KG1 (cell line): ENCODE results near the gene CFI.

Experiments
- DNase-seq: peaks from one replicate; lab custom pipeline; 2025; lab: John Stamatoyannopoulos, UW

CFI gene

DNA sequence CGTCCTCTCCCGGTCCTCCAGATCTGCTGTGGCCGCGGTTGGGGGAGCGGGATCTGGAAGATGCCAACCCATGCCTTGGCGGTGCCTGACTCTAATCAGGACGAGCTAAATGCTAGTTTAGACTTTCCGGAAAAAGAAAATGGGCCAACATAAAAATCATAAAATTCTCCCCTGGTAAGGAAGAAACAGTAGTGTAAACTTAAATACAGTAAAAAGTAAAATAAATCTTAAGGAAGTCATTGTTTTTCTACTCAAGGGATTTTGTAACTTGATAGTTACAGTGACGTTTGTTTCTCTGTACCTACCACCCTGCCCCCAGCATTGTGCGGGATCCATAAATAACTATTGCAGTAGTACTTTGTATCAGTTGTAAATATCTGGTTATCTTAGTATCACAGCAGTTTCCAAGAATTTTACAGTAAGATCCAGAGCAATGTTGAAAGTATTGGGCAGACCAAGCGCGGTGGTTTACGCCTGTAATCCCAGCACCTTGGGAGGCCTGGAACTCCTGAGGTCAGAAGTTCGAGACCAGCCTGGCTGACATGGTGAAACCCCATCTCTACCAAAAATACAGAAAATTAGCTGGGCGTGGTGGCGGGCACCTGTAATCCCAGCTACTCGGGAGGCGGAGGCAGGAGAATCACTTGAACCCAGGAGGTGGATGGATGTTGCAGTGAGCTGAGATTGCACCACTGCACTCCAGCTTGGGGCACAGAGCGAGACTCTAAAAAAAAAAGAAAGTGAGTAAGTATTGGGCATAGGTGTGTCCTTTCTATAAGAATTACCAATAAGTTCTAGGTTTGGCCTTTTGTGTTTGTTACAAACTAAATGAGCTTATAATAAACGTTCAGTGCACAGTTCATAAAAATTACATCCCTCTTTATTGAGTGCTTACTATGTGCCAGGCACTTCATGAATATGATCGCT, 70.9 kb downstream of the CFI start:
- DNase-seq = no peak

- DNase-seq = peak; percentile 60
Observed at GRCh38 chr4:109729718-109730618, 71.8 kb downstream of the CFI start, which contains the start of gene PLA2G12A. Gene PLA2G12A, minus strand, starts transcription at chr4:109730070. Its CDS starts 261 bp downstream, at chr4:109729809.

DNA sequence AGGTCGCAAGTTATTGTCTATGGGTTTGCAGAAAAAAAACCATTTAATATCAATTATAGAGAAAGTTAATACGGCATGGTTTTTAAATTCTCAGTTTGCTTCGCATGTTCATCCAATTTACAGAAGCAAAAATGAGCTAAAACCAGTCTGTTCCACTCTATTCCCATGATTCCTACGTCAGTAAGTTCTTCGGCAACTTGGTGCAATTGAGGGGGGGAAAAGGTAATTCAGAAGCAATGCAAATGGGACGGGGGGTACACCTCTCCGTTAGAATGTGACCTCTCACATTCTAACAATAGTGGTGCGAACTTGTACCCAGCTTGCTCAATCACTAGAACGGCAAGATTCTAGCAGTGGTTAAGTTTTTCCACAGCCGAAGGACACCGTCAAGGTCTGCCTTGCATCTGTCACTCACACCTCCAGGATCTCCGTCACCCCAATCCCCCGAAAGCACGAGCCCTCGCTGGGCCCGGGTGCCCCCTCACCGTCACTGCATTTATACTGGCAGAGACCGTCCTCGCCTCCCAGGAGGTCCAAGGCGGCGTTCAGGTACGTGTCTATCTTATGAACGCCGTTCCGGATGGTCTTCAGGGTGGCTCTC, 72.6 kb downstream of the CFI start:
- peak; percentile 60 for DNase-seq

GRCh38 chr4:109728385-109728784, 73.4 kb downstream of the CFI start:
- no peak for DNase-seq

DNA sequence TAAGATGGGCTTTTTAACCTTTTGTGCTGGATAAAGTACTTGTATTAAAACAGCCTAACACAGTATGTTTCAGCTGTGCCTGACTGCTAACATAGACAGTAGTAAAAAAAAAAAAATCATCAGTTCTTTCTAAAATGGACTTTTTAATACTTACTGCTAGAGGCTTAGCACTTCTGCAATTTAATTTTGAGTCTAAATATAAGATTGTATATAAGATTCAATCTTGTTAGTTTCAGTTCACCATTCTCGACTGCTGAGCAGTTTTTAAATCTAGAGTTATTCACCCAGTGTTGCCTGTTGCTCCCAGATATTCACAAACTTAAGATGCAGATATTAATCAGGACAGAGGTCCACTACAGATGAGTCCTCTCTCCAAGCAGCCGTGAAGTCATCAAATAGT, 78.7 kb downstream of the CFI start:
- DNase-seq = no peak

- DNase-seq = no peak
Observed at GRCh38 chr4:109722357-109722756, 79.4 kb downstream of the CFI start.

DNA sequence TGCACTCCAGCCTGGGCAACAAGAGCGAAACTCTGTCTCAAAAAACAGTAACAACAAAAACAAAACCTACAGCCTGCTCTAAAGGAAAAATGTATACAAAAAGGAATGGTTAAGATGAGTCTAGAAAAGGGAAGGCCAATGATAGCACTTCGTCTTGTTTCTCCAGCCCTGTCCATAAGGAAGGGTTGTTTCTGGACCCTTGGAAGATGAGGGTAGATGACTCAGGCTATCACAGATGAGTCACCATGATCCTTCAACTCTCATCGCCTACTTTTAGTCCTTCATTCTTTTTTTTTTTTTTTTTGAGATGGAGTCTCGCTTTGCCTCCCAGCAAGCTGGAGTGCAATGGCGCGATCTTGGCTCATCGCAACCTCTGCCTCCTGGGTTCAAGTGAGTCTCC, 80.8 kb downstream of the CFI start:
- DNase-seq = no peak

GRCh38 chr4:109719604-109720003, 82.2 kb downstream of the CFI start:
- no peak for DNase-seq

GRCh38 chr4:109718759-109719158, 83.0 kb downstream of the CFI start:
- DNase-seq = no peak

DNA sequence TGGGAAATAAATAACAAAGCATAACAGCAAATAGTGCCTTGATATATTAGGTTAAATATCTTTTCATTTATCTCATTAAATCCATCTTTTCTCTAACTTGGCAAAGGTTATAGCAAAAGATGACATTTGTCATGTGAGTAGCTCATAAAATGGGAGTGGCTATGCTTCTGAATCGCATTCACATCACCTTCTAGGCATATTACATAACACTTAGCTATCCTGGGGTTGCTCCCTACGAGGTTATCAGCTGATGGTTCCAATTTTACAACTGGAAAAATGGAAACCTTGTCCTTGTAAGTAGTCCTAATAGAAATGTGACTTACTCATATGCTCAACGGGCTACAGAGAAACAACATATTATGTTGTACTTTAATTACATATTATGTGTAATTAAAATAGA, 88.3 kb downstream of the CFI start:
- DNase-seq = no peak

GRCh38 chr4:109708990-109709389, 92.8 kb downstream of the CFI start:
- DNase-seq = no peak

- no peak for DNase-seq
Observed at GRCh38 chr4:109708435-109708834, 93.4 kb downstream of the CFI start.

GRCh38 chr4:109703664-109704361, 98.0 kb downstream of the CFI start:
- DNase-seq = no peak

DNA sequence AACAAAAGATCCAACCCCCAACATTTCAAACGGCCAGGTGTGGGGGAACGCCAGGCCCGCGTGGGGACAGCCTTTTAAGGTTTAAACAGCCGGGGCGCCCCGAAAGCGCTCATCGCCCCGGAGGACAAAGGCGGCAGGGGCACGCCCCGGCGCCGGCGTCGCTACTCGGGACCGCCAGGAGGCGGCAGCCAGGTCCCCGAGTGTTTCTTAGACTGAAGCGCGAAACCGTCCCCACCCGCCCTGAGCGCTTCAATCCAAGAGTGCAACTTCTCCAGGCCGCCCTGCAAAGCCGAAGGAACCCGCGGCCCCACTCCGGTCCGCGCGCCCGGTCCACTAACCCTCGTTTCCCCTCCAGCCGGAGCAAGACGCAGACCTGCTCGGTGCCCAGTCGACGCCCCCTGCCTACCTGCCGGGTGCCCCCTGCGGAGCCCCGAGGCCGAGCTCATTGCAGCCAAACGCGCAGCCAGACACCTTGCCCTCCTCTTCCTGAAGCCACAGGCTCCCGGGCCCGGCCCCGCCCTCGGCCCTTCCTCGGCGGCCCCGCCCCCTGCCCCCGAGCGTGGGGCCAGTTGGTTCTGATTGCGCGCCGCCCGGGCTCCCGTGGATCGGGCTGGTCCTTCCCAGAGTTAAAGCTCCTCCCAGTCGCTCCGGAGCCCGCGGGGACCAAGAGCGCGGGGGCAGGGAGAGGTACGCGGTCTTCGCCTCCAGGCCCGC, 98.7 kb downstream of the CFI start, which contains the start of gene CASP6:
TSS of gene CASP6 (minus strand) at position 496 of the 714 bp plus-strand sequence. CDS start at position 446, 50 bp downstream.
- peak; percentile 69 for DNase-seq

- DNase-seq = no peak
Observed at GRCh38 chr4:109701566-109702410, 100.0 kb downstream of the CFI start.

DNA sequence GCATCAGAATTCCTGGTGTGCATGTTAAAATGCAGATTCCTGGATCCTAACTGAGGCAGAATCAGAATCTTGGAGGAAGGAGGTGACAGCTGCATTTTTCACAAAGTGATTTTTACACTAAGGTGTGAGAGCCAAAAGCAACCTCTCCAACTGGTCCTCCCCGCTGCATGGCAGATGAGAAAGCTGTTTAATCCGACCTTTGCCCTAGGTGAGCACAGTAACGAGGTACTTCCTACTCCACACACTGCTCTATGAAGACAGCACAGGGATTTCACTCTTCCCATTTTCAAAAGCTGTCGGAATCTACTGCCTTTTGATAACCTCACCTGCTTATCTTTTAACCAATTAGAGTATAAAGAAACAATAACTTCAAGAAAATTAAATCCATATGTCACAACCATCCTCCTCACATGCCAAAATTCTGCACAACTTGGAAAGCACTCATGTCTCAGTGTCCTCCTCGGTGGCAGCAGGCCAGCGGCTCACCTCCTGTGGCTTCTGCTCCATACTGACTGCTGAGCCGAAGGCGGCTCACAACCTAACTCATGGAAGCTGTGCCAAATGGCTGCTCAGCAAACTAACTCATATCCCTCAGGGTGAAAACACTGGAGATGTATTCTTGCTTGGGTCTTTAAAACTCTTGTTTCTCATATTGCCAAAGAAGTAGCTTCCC, 102.1 kb downstream of the CFI start:
- DNase-seq = no peak

DNA sequence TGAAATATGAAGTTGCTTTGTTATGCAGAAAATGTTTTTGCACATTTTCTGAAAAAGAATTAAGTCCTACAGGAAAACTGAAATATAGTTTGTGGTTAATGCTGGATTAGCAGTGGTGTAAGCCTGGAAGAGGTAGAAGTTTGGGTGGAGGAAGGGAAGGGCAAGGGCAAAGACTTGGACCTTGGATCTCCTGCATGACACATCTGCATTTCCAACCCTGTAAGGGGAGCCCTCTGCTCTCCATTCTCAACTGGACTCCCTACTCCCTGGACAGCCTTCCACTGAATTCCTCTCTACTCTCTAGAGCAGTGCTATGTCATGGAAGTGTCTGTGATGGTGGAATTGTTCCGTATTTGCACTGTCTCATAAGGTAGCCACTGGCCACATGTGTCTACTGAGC, 103.1 kb downstream of the CFI start:
- DNase-seq = no peak

DNA sequence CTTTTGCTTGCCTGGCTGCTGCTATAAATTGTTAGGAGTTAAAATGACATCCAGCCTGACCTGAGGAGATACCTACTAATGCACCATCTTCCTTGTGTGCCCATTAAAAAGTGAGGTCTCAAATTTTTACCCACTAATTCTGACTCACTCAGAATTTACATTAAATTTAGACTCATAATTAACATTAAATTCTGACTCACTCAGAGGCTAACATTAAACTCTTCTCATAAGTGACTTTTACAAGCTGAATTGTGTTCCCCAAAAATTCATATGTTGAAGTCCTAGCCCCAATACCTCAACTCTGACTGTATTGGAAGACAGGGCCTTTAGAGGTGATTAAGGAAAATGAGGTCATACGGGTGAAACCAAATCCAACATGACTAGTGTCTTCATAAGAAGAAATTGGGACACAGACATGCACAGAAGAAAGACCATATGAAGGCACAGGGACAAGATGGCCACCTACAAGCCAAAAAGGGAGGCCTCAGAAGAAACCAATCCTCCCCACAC, 110.3 kb downstream of the CFI start:
- DNase-seq = no peak
